ENCODE measurements around the gene GRIN1. TPM values are rescaled to one million over a fixed set of nuclear protein-coding genes. Genes with fewer than 3 reads are reported as not detected.

Gene GRIN1
- total RNA-seq, 4 donors from 2014 or later = not detected

GRCh38 chr9:137147793-137148160 is 8.8 kb downstream of the GRIN1 start:
- H3K4me3 ChIP-seq = no peak overlapping the region
- no peaks in the 10 kb centered on the region for H3K27me3 ChIP-seq
- no peak overlapping the region for H3K27ac ChIP-seq
- TF ChIP-seq CTCF (IDR thresholded peaks at IDR 0.05) (no peak), POLR2A (IDR thresholded peaks at IDR 0.05) (no peak)
- no peaks in the 10 kb centered on the region for H3K4me1 ChIP-seq
- no peaks in the 10 kb centered on the region for H3K36me3 ChIP-seq
- H3K9me3 ChIP-seq = no peaks in the 10 kb centered on the region
- DNase-seq = no peak

GRCh38 chr9:137148242-137148641 is 9.3 kb downstream of the GRIN1 start:
- H3K27me3 ChIP-seq = no peaks in the 10 kb centered on the region
- TF ChIP-seq CTCF (IDR thresholded peaks at IDR 0.05) = no peak
- no peak for TF ChIP-seq POLR2A (IDR thresholded peaks at IDR 0.05)

GRCh38 chr9:137148661-137149060 is 9.7 kb downstream of the GRIN1 start:
- Histone ChIP-seq H3K27me3 (no peaks in the 10 kb centered on the region), H3K36me3 (no peaks in the 10 kb centered on the region), H3K4me3 (no peak overlapping the region)

More at GRCh38 chr9:137148242-137148641, 9.3 kb downstream of the GRIN1 start:
- DNase-seq = no peak
- H3K4me3 ChIP-seq = no peak overlapping the region
- H3K27ac ChIP-seq = no peak overlapping the region
- H3K9me3 ChIP-seq = no peaks in the 10 kb centered on the region
- no peaks in the 10 kb centered on the region for H3K36me3 ChIP-seq
- H3K4me1 ChIP-seq = no peaks in the 10 kb centered on the region

GRCh38 chr9:137149363-137149762 is 10.4 kb downstream of the GRIN1 start:
- Histone ChIP-seq H3K27ac (no peak overlapping the region), H3K36me3 (no peaks in the 10 kb centered on the region), H3K27me3 (no peaks in the 10 kb centered on the region), H3K4me1 (no peaks in the 10 kb centered on the region), H3K9me3 (no peaks in the 10 kb centered on the region), H3K4me3 (no peak overlapping the region)
- no peak for DNase-seq
- no peak for TF ChIP-seq POLR2A (IDR thresholded peaks at IDR 0.05)
- TF ChIP-seq CTCF (IDR thresholded peaks at IDR 0.05) = no peak

More at GRCh38 chr9:137148661-137149060, 9.7 kb downstream of the GRIN1 start:
- Histone ChIP-seq H3K9me3 (no peaks in the 10 kb centered on the region), H3K27ac (no peak overlapping the region), H3K4me1 (no peaks in the 10 kb centered on the region)
- DNase-seq = no peak
- no peak for TF ChIP-seq POLR2A (IDR thresholded peaks at IDR 0.05)

- Histone ChIP-seq H3K36me3 (no peaks in the 10 kb centered on the region), H3K9me3 (no peaks in the 10 kb centered on the region), H3K4me3 (no peak overlapping the region), H3K27ac (no peak overlapping the region), H3K27me3 (no peaks in the 10 kb centered on the region), H3K4me1 (no peaks in the 10 kb centered on the region)
- DNase-seq = no peak
- TF ChIP-seq CTCF (IDR thresholded peaks at IDR 0.05) (no peak), POLR2A (IDR thresholded peaks at IDR 0.05) (no peak)
Measured at GRCh38 chr9:137149942-137150616, 11.1 kb downstream of the GRIN1 start.

- Histone ChIP-seq H3K4me3 (no peak overlapping the region), H3K9me3 (no peaks in the 10 kb centered on the region), H3K36me3 (no peaks in the 10 kb centered on the region), H3K27me3 (no peaks in the 10 kb centered on the region), H3K4me1 (no peaks in the 10 kb centered on the region), H3K27ac (no peak overlapping the region)
- peak in 2 of 3 donors; percentile 65 to 78 for DNase-seq
- TF ChIP-seq POLR2A (IDR thresholded peaks at IDR 0.05) = no peak
- no peak for TF ChIP-seq CTCF (IDR thresholded peaks at IDR 0.05)
Measured at GRCh38 chr9:137150617-137151457, 11.9 kb downstream of the GRIN1 start.

Measured in Peyer's patch (tissue), 4 donors.